ENCODE measurements around the gene CITED1. TPM values are rescaled to one million over a fixed set of nuclear protein-coding genes. Genes with fewer than 3 reads are reported as not detected.

Gene CITED1
- total and polyA plus RNA-seq, 2 of the 13 experiments (the other 11 are each of a cell fraction or from before 2014, with no cell fraction given), result 0.09 TPM; not detected in 1

DNA sequence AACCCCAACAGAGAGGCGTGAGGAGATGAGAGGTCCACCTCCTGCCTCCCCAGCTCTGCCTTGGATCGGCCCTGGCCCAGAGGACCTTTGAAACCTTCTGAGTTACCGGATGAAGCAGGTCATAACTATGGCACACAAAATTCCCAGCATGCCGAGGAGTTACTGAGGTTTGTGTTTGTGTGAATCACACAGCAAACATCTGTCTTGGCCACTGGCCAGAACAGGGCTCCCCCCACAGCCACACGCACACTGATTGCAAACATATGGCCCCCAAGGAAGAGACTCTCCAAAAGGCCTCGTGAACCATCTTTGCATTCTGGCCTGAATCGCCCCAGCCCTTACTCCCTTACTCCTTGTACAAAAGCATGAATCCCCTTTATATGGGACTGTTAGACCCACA lies 47.5 kb downstream of the CITED1 start (continued):
- peak; percentile 76 for TF ChIP-seq ZNF143 (CRISPR knock-in tag; IDR thresholded peaks at IDR 0.05)
- no peak for TF ChIP-seq SETDB1 (CRISPR knock-in tag; IDR thresholded peaks at IDR 0.05; ENCODE audit: borderline replicate concordance)
- TF ChIP-seq ZNF672 (CRISPR knock-in tag; IDR thresholded peaks at IDR 0.05), result no peak
- no peak for TF ChIP-seq ZBTB20 (CRISPR knock-in tag; IDR thresholded peaks at IDR 0.05; ENCODE audit: borderline replicate concordance, low read depth)
- TF ChIP-seq HNRNPLL (IDR thresholded peaks at IDR 0.05; ENCODE audit: low read depth, low read length, poor library complexity, severe bottlenecking), result no peak
- TF ChIP-seq ZBED4 (CRISPR knock-in tag; IDR thresholded peaks at IDR 0.05; ENCODE audit: borderline replicate concordance), result 0 out of 2 replicates have a peak, but pooled peaks have one; percentile 41
- TF ChIP-seq, protein P1, sequence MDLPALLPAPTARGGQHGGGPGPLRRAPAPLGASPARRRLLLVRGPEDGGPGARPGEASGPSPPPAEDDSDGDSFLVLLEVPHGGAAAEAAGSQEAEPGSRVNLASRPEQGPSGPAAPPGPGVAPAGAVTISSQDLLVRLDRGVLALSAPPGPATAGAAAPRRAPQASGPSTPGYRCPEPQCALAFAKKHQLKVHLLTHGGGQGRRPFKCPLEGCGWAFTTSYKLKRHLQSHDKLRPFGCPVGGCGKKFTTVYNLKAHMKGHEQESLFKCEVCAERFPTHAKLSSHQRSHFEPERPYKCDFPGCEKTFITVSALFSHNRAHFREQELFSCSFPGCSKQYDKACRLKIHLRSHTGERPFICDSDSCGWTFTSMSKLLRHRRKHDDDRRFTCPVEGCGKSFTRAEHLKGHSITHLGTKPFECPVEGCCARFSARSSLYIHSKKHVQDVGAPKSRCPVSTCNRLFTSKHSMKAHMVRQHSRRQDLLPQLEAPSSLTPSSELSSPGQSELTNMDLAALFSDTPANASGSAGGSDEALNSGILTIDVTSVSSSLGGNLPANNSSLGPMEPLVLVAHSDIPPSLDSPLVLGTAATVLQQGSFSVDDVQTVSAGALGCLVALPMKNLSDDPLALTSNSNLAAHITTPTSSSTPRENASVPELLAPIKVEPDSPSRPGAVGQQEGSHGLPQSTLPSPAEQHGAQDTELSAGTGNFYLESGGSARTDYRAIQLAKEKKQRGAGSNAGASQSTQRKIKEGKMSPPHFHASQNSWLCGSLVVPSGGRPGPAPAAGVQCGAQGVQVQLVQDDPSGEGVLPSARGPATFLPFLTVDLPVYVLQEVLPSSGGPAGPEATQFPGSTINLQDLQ (CRISPR knock-in tag; IDR thresholded peaks at IDR 0.05), result no peak
- no peak for TF ChIP-seq ZNF747 (CRISPR knock-in tag; IDR thresholded peaks at IDR 0.05; ENCODE audit: borderline replicate concordance)
- TF ChIP-seq HMG20B (CRISPR knock-in tag; conservative IDR thresholded peaks at IDR 0.05), result no peak
- TF ChIP-seq ZSCAN20 (CRISPR knock-in tag; IDR thresholded peaks at IDR 0.05; ENCODE audit: borderline replicate concordance), result no peak
- peak; percentile 44; the same call in 1 of the 2 replicates for TF ChIP-seq KAT8 (CRISPR knock-in tag; IDR thresholded peaks at IDR 0.05)
- TF ChIP-seq RFXANK (CRISPR knock-in tag; IDR thresholded peaks at IDR 0.05), result no peak
- TF ChIP-seq ZNF501 (CRISPR knock-in tag; IDR thresholded peaks at IDR 0.05), result no peak
- TF ChIP-seq MLLT10 (CRISPR knock-in tag; IDR thresholded peaks at IDR 0.05), result no peak
- no peak for TF ChIP-seq ZNF788 (CRISPR knock-in tag; IDR thresholded peaks at IDR 0.05; ENCODE audit: borderline replicate concordance)
- TF ChIP-seq ZNF549 (CRISPR knock-in tag; IDR thresholded peaks at IDR 0.05), result no peak
- TF ChIP-seq FOXP1 (IDR thresholded peaks at IDR 0.05), result no peak
- no peak for TF ChIP-seq FOXP1 (CRISPR knock-in tag; IDR thresholded peaks at IDR 0.05)
- TF ChIP-seq ZNF484 (CRISPR knock-in tag; IDR thresholded peaks at IDR 0.05; ENCODE audit: borderline replicate concordance, low read depth), result no peak
- TF ChIP-seq KDM1A (CRISPR knock-in tag; IDR thresholded peaks at IDR 0.05), result no peak
- TF ChIP-seq ZNF33A (CRISPR knock-in tag; IDR thresholded peaks at IDR 0.05; ENCODE audit: borderline replicate concordance), result no peak
- peak; percentile 55 for TF ChIP-seq ZNF687 (CRISPR knock-in tag; IDR thresholded peaks at IDR 0.05)
